Suprapubic skin (tissue), 4 donors: ENCODE measurements around the gene CAPN10. TPM values are rescaled to one million over a fixed set of nuclear protein-coding genes. Genes with fewer than 3 reads are reported as not detected.

Experiments used
- DNase-seq, 2 donors: peaks; one replicate each; pipeline ENCODE4 v3.0.0-alpha.2; 2019; ENCODE audit warnings: low spot score in 2 of 2
- H3K27ac ChIP-seq: fragments of 200-600 bp; sonication (generic); one replicate; pipeline ENCODE4 v1.5.1; 2019
- H3K27me3 ChIP-seq: fragments of 200-600 bp; sonication (generic); one replicate; pipeline ENCODE4 v1.5.1; 2019
- H3K36me3 ChIP-seq: fragments of 200-600 bp; sonication (generic); one replicate; pipeline ENCODE4 v1.5.1; 2019
- H3K4me1 ChIP-seq: fragments of 200-600 bp; sonication (generic); one replicate; pipeline ENCODE4 v1.5.1; 2019
- H3K4me3 ChIP-seq: fragments of 200-600 bp; sonication (generic); one replicate; pipeline ENCODE4 v1.5.1; 2019; ENCODE audit warnings: mild to moderate bottlenecking
- H3K9me3 ChIP-seq: fragments of 200-600 bp; sonication (generic); one replicate; pipeline ENCODE4 v1.5.1; 2019
- CTCF ChIP-seq, 2 donors: fragments of 200-600 bp in 1 of 2; fragments of 450-650 bp in 1 of 2; sonication (generic) in 1 of 2; IDR thresholded peaks; one replicate each; pipeline ENCODE4 v1.5.1; 2016 to 2019; ENCODE audit warnings: antibody characterized with exemption in 2 of 2, mild to moderate bottlenecking in 1 of 2, moderate library complexity in 1 of 2
- EP300 ChIP-seq: sonication (generic); formaldehyde crosslinking; IDR thresholded peaks from one replicate; pipeline ENCODE4 v1.6.1; 2017; ENCODE audit warnings: antibody characterized with exemption
- POLR2A ChIP-seq, 2 donors: fragments of 450-650 bp; IDR thresholded peaks; one replicate each; pipeline ENCODE4 v1.6.1; 2017; ENCODE audit warnings: antibody characterized with exemption in 2 of 2, mild to moderate bottlenecking in 2 of 2, moderate library complexity in 2 of 2
- POLR2AphosphoS5 ChIP-seq, 3 donors: sonication (generic); formaldehyde crosslinking; IDR thresholded peaks; one replicate each; pipeline ENCODE4 v1.6.1; 2017; ENCODE audit warnings: antibody characterized with exemption in 3 of 3
- WGBS: methylation state at CpG from one replicate; pipeline ENCODE4 v1.1.5; 2018; 5-methylcytosine and 5-hydroxymethylcytosine counted together
- total RNA-seq, 4 donors: library from RNA; depleted of rRNA; stranded (reverse); fragments of >200 nt; gene quantifications; one replicate each; pipeline ENCODE4 v1.1.0, GENCODE V29; 2016

CAPN10 gene
- total RNA-seq, 4 donors from 2014 or later, result 31.3 to 73.6 (median 37.9) TPM

- WGBS, result 52% methylated on average over 15 of the region's 19 CpGs
- Histone ChIP-seq H3K27me3 (no peaks in the 10 kb centered on the region), H3K4me3 (no peak overlapping the region), H3K9me3 (no peaks in the 10 kb centered on the region), H3K4me1 (no peaks in the 10 kb centered on the region), H3K27ac (no peak overlapping the region), H3K36me3 (no peaks in the 10 kb centered on the region)
- DNase-seq, result peak in 1 of 2 donors; percentile 61
- TF ChIP-seq CTCF (IDR thresholded peaks at IDR 0.05) (no peak), EP300 (no peak), POLR2AphosphoS5 (IDR thresholded peaks at IDR 0.05) (no peak), POLR2A (IDR thresholded peaks at IDR 0.05) (no peak)
Measured at GRCh38 chr2:240619506-240620148, 33.1 kb downstream of the CAPN10 start.

- no CpG with 5 or more reads among the region's 13 CpGs for WGBS
- TF ChIP-seq POLR2AphosphoS5 (IDR thresholded peaks at IDR 0.05) (no peak), POLR2A (IDR thresholded peaks at IDR 0.05) (no peak), CTCF (IDR thresholded peaks at IDR 0.05) (no peak), EP300 (no peak)
- Histone ChIP-seq H3K4me3 (no peak overlapping the region), H3K9me3 (no peaks in the 10 kb centered on the region), H3K27me3 (no peaks in the 10 kb centered on the region), H3K4me1 (peaks cover 4% of the 10 kb centered on the region), H3K36me3 (no peaks in the 10 kb centered on the region), H3K27ac (no peak overlapping the region)
- DNase-seq, result peak; percentile 46 to 77
Measured at GRCh38 chr2:240620149-240620731, 33.7 kb downstream of the CAPN10 start.

- H3K27me3 ChIP-seq, result no peaks in the 10 kb centered on the region
- H3K4me1 ChIP-seq, result peaks cover 5% of the 10 kb centered on the region
- no peak for DNase-seq
- no peak for TF ChIP-seq POLR2A (IDR thresholded peaks at IDR 0.05)
- no peak for TF ChIP-seq CTCF (IDR thresholded peaks at IDR 0.05)
- no peak for TF ChIP-seq POLR2AphosphoS5 (IDR thresholded peaks at IDR 0.05)
- no peak for TF ChIP-seq EP300
- H3K9me3 ChIP-seq, result no peaks in the 10 kb centered on the region
- no peak overlapping the region for H3K4me3 ChIP-seq
- 76% methylated on average over 7 of the region's 7 CpGs for WGBS
- H3K27ac ChIP-seq, result no peak overlapping the region
- no peaks in the 10 kb centered on the region for H3K36me3 ChIP-seq
Measured at GRCh38 chr2:240620859-240621258, 34.3 kb downstream of the CAPN10 start.

GRCh38 chr2:240622060-240622411 lies 35.5 kb downstream of the CAPN10 start:
- no peak for TF ChIP-seq POLR2AphosphoS5 (IDR thresholded peaks at IDR 0.05)
- no peak for TF ChIP-seq EP300
- TF ChIP-seq POLR2A (IDR thresholded peaks at IDR 0.05), result no peak
- no peak for TF ChIP-seq CTCF (IDR thresholded peaks at IDR 0.05)
- H3K27ac ChIP-seq, result no peak overlapping the region
- no peaks in the 10 kb centered on the region for H3K27me3 ChIP-seq
- peaks cover 5% of the 10 kb centered on the region for H3K4me1 ChIP-seq
- H3K4me3 ChIP-seq, result no peak overlapping the region
- DNase-seq, result no peak
- no peaks in the 10 kb centered on the region for H3K9me3 ChIP-seq
- H3K36me3 ChIP-seq, result no peaks in the 10 kb centered on the region
- WGBS, result 91% methylated on average over 6 of the region's 9 CpGs

- peak; percentile 61 to 75 for DNase-seq
- Histone ChIP-seq H3K9me3 (no peaks in the 10 kb centered on the region), H3K4me3 (no peak overlapping the region), H3K36me3 (no peaks in the 10 kb centered on the region), H3K27me3 (no peaks in the 10 kb centered on the region), H3K4me1 (peaks cover 5% of the 10 kb centered on the region), H3K27ac (no peak overlapping the region)
- WGBS, result 70% methylated on average over 19 of the region's 37 CpGs
- no peak for TF ChIP-seq POLR2A (IDR thresholded peaks at IDR 0.05)
Measured at GRCh38 chr2:240622531-240623235, 36.1 kb downstream of the CAPN10 start.
